ENCODE measurements around the gene NSMCE3.
"Not testable (repeated sequence)": the region's sequence is repeated elsewhere in the genome, so short reads cannot be mapped to it uniquely, and the experiment has no call there.

NSMCE3 gene

GRCh38 chr15:29270169-29270955 lies 740 bp upstream of the NSMCE3 start:
- DNase-seq (ENCODE audit: low read depth), result no peak

GRCh38 chr15:29268706-29269484 lies 727 bp downstream of the NSMCE3 start:
- DNase-seq (ENCODE audit: low read depth), result no peak

GRCh38 chr15:29266052-29266582 lies 3.5 kb downstream of the NSMCE3 start:
- no peak for DNase-seq (ENCODE audit: low read depth)

- DNase-seq (ENCODE audit: low read depth), result no peak
Observed at GRCh38 chr15:29263289-29263688, 6.3 kb downstream of the NSMCE3 start.

GRCh38 chr15:29262738-29263137 lies 6.9 kb downstream of the NSMCE3 start:
- DNase-seq (ENCODE audit: low read depth), result no peak

- DNase-seq (ENCODE audit: low read depth), result no peak
Observed at GRCh38 chr15:29260896-29261295, 8.7 kb downstream of the NSMCE3 start.

- DNase-seq (ENCODE audit: low read depth), result no peak
Observed at GRCh38 chr15:29259233-29259632, 10.4 kb downstream of the NSMCE3 start.

GRCh38 chr15:29252234-29252633 lies 17.4 kb downstream of the NSMCE3 start:
- DNase-seq (ENCODE audit: low read depth), result no peak

- DNase-seq (ENCODE audit: low read depth), result no peak
Observed at GRCh38 chr15:29244544-29244943, 25.1 kb downstream of the NSMCE3 start.

- DNase-seq (ENCODE audit: low read depth), result no peak
Observed at GRCh38 chr15:29244123-29244522, 25.5 kb downstream of the NSMCE3 start.

- no peak for DNase-seq (ENCODE audit: low read depth)
Observed at GRCh38 chr15:29242456-29243242, 27.0 kb downstream of the NSMCE3 start.

- DNase-seq (ENCODE audit: low read depth), result no peak
Observed at GRCh38 chr15:29241207-29241606, 28.4 kb downstream of the NSMCE3 start.

- DNase-seq (ENCODE audit: low read depth), result no peak
Observed at GRCh38 chr15:29239395-29239794, 30.2 kb downstream of the NSMCE3 start.

GRCh38 chr15:29233566-29233965 lies 36.1 kb downstream of the NSMCE3 start:
- no peak for DNase-seq (ENCODE audit: low read depth)

GRCh38 chr15:29226436-29227208 lies 43.0 kb downstream of the NSMCE3 start:
- no peak for DNase-seq (ENCODE audit: low read depth)

GRCh38 chr15:29225534-29226234 lies 43.9 kb downstream of the NSMCE3 start:
- DNase-seq (ENCODE audit: low read depth), result no peak

GRCh38 chr15:29224987-29225363 lies 44.6 kb downstream of the NSMCE3 start:
- DNase-seq (ENCODE audit: low read depth), result not testable (repeated sequence)

- not testable (repeated sequence) for DNase-seq (ENCODE audit: low read depth)
Observed at GRCh38 chr15:29224235-29224986, 45.2 kb downstream of the NSMCE3 start.

GRCh38 chr15:29223640-29224039 lies 46.0 kb downstream of the NSMCE3 start:
- DNase-seq (ENCODE audit: low read depth), result no peak
